MM.1S (cell line): ENCODE data around the gene HLA-DQA2.

ENCODE experiments used
- DNase-seq: peaks from one replicate; pipeline ENCODE4 v3.0.0-alpha.2; 2015
- H2AFZ ChIP-seq: fragments of 300-600 bp; sonication (generic); 2 replicates; pipeline ENCODE4 v1.6.0; 2016; ENCODE audit warnings: antibody characterized with exemption, low read length
- H3F3A ChIP-seq: fragments of 300-600 bp; sonication (generic); 2 replicates; pipeline ENCODE4 v1.6.1; 2016; ENCODE audit warnings: mild to moderate bottlenecking, antibody characterized with exemption, low read length, moderate library complexity, mixed read lengths; ENCODE audit not compliant: insufficient read depth
- H3K27ac ChIP-seq: fragments of 300-600 bp; sonication (generic); 2 replicates; pipeline ENCODE4 v1.5.1; 2016; ENCODE audit warnings: mild to moderate bottlenecking, low read length
- H3K27me3 ChIP-seq: fragments of 300-600 bp; sonication (generic); replicated peaks from 2 replicates; pipeline ENCODE4 v1.6.0; 2016; ENCODE audit warnings: low read length; ENCODE audit not compliant: insufficient read depth
- H3K36me3 ChIP-seq: fragments of 300-600 bp; sonication (generic); replicated peaks from 2 replicates; pipeline ENCODE4 v1.6.1; 2016; ENCODE audit warnings: mild to moderate bottlenecking, low read length, mixed read lengths; ENCODE audit not compliant: insufficient read depth
- H3K4me1 ChIP-seq: fragments of 300-600 bp; sonication (generic); 2 replicates; pipeline ENCODE4 v1.6.1; 2016; ENCODE audit warnings: low read length, mixed read lengths
- H3K4me2 ChIP-seq: fragments of 300-600 bp; sonication (generic); 2 replicates; pipeline ENCODE4 v1.6.0; 2016; ENCODE audit warnings: low read depth, low read length
- H3K4me3 ChIP-seq: fragments of 300-600 bp; sonication (generic); 2 replicates; pipeline ENCODE4 v1.5.1; 2016; ENCODE audit warnings: low read length, mixed read lengths
- H3K79me2 ChIP-seq: fragments of 300-600 bp; sonication (generic); 2 replicates; pipeline ENCODE4 v1.6.1; 2016; ENCODE audit warnings: mixed run types, low read length, mixed read lengths
- H3K9ac ChIP-seq: fragments of 300-600 bp; sonication (generic); 2 replicates; pipeline ENCODE4 v1.6.1; 2016; ENCODE audit warnings: low read length, mixed read lengths
- H3K9me2 ChIP-seq: fragments of 300-600 bp; sonication (generic); replicated peaks from 2 replicates; pipeline ENCODE4 v1.6.1; 2016; ENCODE audit warnings: mild to moderate bottlenecking, low read length, mixed read lengths; ENCODE audit not compliant: insufficient read depth
- H3K9me3 ChIP-seq: fragments of 300-600 bp; sonication (generic); replicated peaks from 2 replicates; pipeline ENCODE4 v1.6.1; 2016; ENCODE audit warnings: mild to moderate bottlenecking, low read length, mixed read lengths; ENCODE audit not compliant: insufficient read depth
- H4K20me1 ChIP-seq: fragments of 300-600 bp; sonication (generic); 2 replicates; pipeline ENCODE4 v1.6.1; 2016; ENCODE audit warnings: mild to moderate bottlenecking, low read length, moderate library complexity, mixed read lengths; ENCODE audit not compliant: insufficient read depth
- CTCF ChIP-seq: fragments of 300-600 bp; sonication (generic); IDR thresholded peaks from 2 replicates; pipeline ENCODE4 v1.5.1; 2016; ENCODE audit warnings: antibody characterized with exemption, low read length, mixed read lengths
- EZH2 ChIP-seq: fragments of 300-600 bp; sonication (generic); optimal IDR thresholded peaks from 2 replicates; pipeline ENCODE3; 2017; ENCODE audit warnings: low read depth, mild to moderate bottlenecking, antibody characterized with exemption, low read length, mixed read lengths
- EZH2phosphoT487 ChIP-seq: fragments of 300-600 bp; sonication (generic); IDR thresholded peaks from 2 replicates; pipeline ENCODE4 v1.6.1; 2018; ENCODE audit warnings: antibody characterized with exemption, low read length

The HLA-DQA2 gene

GRCh38 chr6:32713241-32713640 lies 27.9 kb upstream of the HLA-DQA2 start:
- Histone ChIP-seq H3K79me2 (no peaks in the 10 kb centered on the region), H3K27me3 (no peaks in the 10 kb centered on the region)
- no peak for DNase-seq

GRCh38 chr6:32716396-32716795 lies 24.8 kb upstream of the HLA-DQA2 start:
- no peaks in the 10 kb centered on the region for H3K4me1 ChIP-seq
- no peak overlapping the region for H3K27ac ChIP-seq
- H3K9me3 ChIP-seq = no peaks in the 10 kb centered on the region
- TF ChIP-seq EZH2phosphoT487 (no peak), EZH2 (no peak), CTCF (no peak)
- no peak overlapping the region for H3K4me2 ChIP-seq
- H3K27me3 ChIP-seq = no peaks in the 10 kb centered on the region
- H3F3A ChIP-seq = no peaks in the 10 kb centered on the region
- H2AFZ ChIP-seq = no peak overlapping the region
- H3K9ac ChIP-seq = no peak overlapping the region
- H3K9me2 ChIP-seq = no peaks in the 10 kb centered on the region
- DNase-seq = no peak
- H3K36me3 ChIP-seq = no peaks in the 10 kb centered on the region
- no peaks in the 10 kb centered on the region for H4K20me1 ChIP-seq
- no peak overlapping the region for H3K4me3 ChIP-seq
- H3K79me2 ChIP-seq = no peaks in the 10 kb centered on the region

More at GRCh38 chr6:32713241-32713640, 27.9 kb upstream of the HLA-DQA2 start:
- Histone ChIP-seq H3K9me3 (no peaks in the 10 kb centered on the region), H3F3A (no peaks in the 10 kb centered on the region), H2AFZ (no peak overlapping the region), H4K20me1 (no peaks in the 10 kb centered on the region), H3K9me2 (no peaks in the 10 kb centered on the region), H3K9ac (no peak overlapping the region), H3K4me3 (no peak overlapping the region), H3K4me1 (no peaks in the 10 kb centered on the region), H3K4me2 (no peak overlapping the region), H3K36me3 (no peaks in the 10 kb centered on the region), H3K27ac (no peak overlapping the region)
- TF ChIP-seq CTCF (no peak), EZH2 (no peak), EZH2phosphoT487 (no peak)

GRCh38 chr6:32718879-32719278 lies 22.3 kb upstream of the HLA-DQA2 start:
- no peak overlapping the region for H2AFZ ChIP-seq
- H3K9me3 ChIP-seq = no peaks in the 10 kb centered on the region
- no peaks in the 10 kb centered on the region for H3F3A ChIP-seq
- no peaks in the 10 kb centered on the region for H3K9me2 ChIP-seq
- TF ChIP-seq EZH2 = no peak
- no peak for TF ChIP-seq EZH2phosphoT487
- no peak for TF ChIP-seq CTCF
- no peak overlapping the region for H3K27ac ChIP-seq
- H3K27me3 ChIP-seq = no peaks in the 10 kb centered on the region
- no peak overlapping the region for H3K4me3 ChIP-seq
- no peaks in the 10 kb centered on the region for H4K20me1 ChIP-seq
- H3K9ac ChIP-seq = no peak overlapping the region
- H3K79me2 ChIP-seq = no peaks in the 10 kb centered on the region
- DNase-seq = no peak
- no peaks in the 10 kb centered on the region for H3K4me1 ChIP-seq
- no peak overlapping the region for H3K4me2 ChIP-seq
- H3K36me3 ChIP-seq = no peaks in the 10 kb centered on the region
